Measurements from ENCODE around the gene TPM1. TPM values are rescaled to one million over a fixed set of nuclear protein-coding genes. Genes with fewer than 3 reads are reported as not detected.

The TPM1 gene
- total and polyA plus RNA-seq, 9 of the 15 experiments (the other 6 are each of a cell fraction or from before 2014, with no cell fraction given), result 8.1 to 53.9 (median 43.1) TPM

GRCh38 chr15:63057468-63058345, 15.2 kb downstream of the TPM1 start:
- H3K4me2 ChIP-seq (ENCODE audit: insufficient read depth, low read length), result no peak overlapping the region
- no peaks in the 10 kb centered on the region for H3K9me3 ChIP-seq (replicated peaks; ENCODE audit: control insufficient read depth, insufficient read depth, low read depth, low read length)
- no peaks in the 10 kb centered on the region for H4K20me1 ChIP-seq (replicated peaks; ENCODE audit: control insufficient read depth, insufficient read depth, low read length)
- FAIRE-seq, result no peak
- in situ Hi-C loops (cut with MboI), result no loop called here
- H3K27ac ChIP-seq (ENCODE audit: extremely low read depth, low read depth, low read length), result no peak overlapping the region
- peaks cover 30% of the 10 kb centered on the region for H3K79me2 ChIP-seq (ENCODE audit: control insufficient read depth, insufficient read depth, low read length)
- H3K9me1 ChIP-seq (ENCODE audit: control insufficient read depth, insufficient read depth, low read length), result no peaks in the 10 kb centered on the region
- H3K4me3 ChIP-seq, result no peak overlapping the region
- H3K4me1 ChIP-seq (replicated peaks in 1 of 2; ENCODE audit: control insufficient read depth in 2 of 2, insufficient read depth in 2 of 2, low read length in 2 of 2), result peaks cover 16 to 42% of the 10 kb centered on the region in 2 experiments; a peak in 4 of 5 replicates
- 86% methylated on average over 8 of the region's 8 CpGs for WGBS (ENCODE audit: insufficient coverage, low coverage, missing lambda C conversion rate)
- no peak overlapping the region for H3K9ac ChIP-seq (ENCODE audit: insufficient read depth in 1 of 2, low read depth in 2 of 2, low read length in 2 of 2)
- intact Hi-C loops (cut with micrococcal nuclease), result no loop called here
- no peak for TF ChIP-seq USF1 (CRISPR knock-in tag; IDR thresholded peaks at IDR 0.05)
- TF ChIP-seq RFX7 (CRISPR knock-in tag; IDR thresholded peaks at IDR 0.05), result no peak
- peak; percentile 71 for TF ChIP-seq C11orf30 (IDR thresholded peaks at IDR 0.05; ENCODE audit: low read depth)
- TF ChIP-seq BCOR (IDR thresholded peaks at IDR 0.05), result no peak
- TF ChIP-seq E2F6 (IDR thresholded peaks at IDR 0.05; ENCODE audit: borderline replicate concordance in 1 of 2, extremely low read depth in 1 of 2, insufficient read depth in 1 of 2, insufficient read length in 1 of 2, low read depth in 1 of 2, low read length in 1 of 2, poor library complexity in 1 of 2, severe bottlenecking in 1 of 2), result no peak
- TF ChIP-seq ZNF316 (IDR thresholded peaks at IDR 0.05), result peak; percentile 78
- TF ChIP-seq E2F5 (CRISPR knock-in tag; IDR thresholded peaks at IDR 0.05), result no peak
- no peak for TF ChIP-seq MCM2 (IDR thresholded peaks at IDR 0.05; ENCODE audit: low read depth)
- 0 out of 2 replicates have a peak, but pooled peaks have one; percentile 16 for TF ChIP-seq MAFF (IDR thresholded peaks at IDR 0.05; ENCODE audit: low read length)
- no peak for TF ChIP-seq ZNF668 (CRISPR knock-in tag; IDR thresholded peaks at IDR 0.05)
- TF ChIP-seq JUNB (CRISPR knock-in tag; conservative IDR thresholded peaks at IDR 0.05), result no peak
- no peak for TF ChIP-seq ZBTB17 (CRISPR knock-in tag; IDR thresholded peaks at IDR 0.05)
- TF ChIP-seq MAFG (tag; conservative IDR thresholded peaks at IDR 0.05), result peak; percentile 41
- no peak for TF ChIP-seq CREB3 (tag; conservative IDR thresholded peaks at IDR 0.05; ENCODE audit: low read depth)
- no peak for TF ChIP-seq POLR2H (tag; IDR thresholded peaks at IDR 0.05; ENCODE audit: low read depth)
- peaks cover 47% of the 10 kb centered on the region for H3K36me3 ChIP-seq (ENCODE audit: control insufficient read depth, insufficient read depth, low read length)
- CTCF ChIA-PET (ENCODE audit: low intra/inter-chr PET ratio), result no interaction called here
- no peak for ATAC-seq
- POLR2A ChIA-PET, result interaction anchor here (0.8 to 2.7 kb wide), 4 partner anchors 8 to 16 kb away, joined by 3 to 9 read pairs (median 4); no protein-coding TSS in a partner anchor
- H3K27me3 ChIP-seq (ENCODE audit: control insufficient read depth in 2 of 2, insufficient read depth in 2 of 2, low read length in 2 of 2), result no peaks in the 10 kb centered on the region
- no TSS peak for BruUV-seq (replicated peaks)
- no peak overlapping the region for H2AFZ ChIP-seq (ENCODE audit: low read depth, low read length)
- no peak for DNase-seq (ENCODE audit: extremely low read depth in 1 of 4, low spot score in 3 of 4)
